Measurements from ENCODE around the gene PPP4C.

GRCh38 chr16:30096862-30097563 is 21.2 kb downstream of the PPP4C start:
- TF ChIP-seq CTCF (IDR thresholded peaks at IDR 0.05) (no peak), POLR2A (IDR thresholded peaks at IDR 0.05) (no peak)

Measured in body of pancreas (tissue), 4 donors.